Choroid plexus epithelial cell (primary cell): ENCODE measurements around the gene TMEM97.

Source experiments
- DNase-seq: peaks from one replicate; pipeline ENCODE4 v3.0.0-alpha.2; 2010; ENCODE audit warnings: low read depth
- H3K4me3 ChIP-seq: 2 replicates; pipeline ENCODE4 v1.5.1; 2011; ENCODE audit warnings: low read depth, mild to moderate bottlenecking, control low read depth, low read length, moderate library complexity
- TF ChIP-seq, protein P1 (sequence below): conservative IDR thresholded peaks from 2 replicates; pipeline ENCODE4 v1.5.1; 2011; ENCODE audit warnings: low read depth, mild to moderate bottlenecking, control low read depth, inconsistent platforms, low read length, moderate library complexity

The TMEM97 gene

DNA sequence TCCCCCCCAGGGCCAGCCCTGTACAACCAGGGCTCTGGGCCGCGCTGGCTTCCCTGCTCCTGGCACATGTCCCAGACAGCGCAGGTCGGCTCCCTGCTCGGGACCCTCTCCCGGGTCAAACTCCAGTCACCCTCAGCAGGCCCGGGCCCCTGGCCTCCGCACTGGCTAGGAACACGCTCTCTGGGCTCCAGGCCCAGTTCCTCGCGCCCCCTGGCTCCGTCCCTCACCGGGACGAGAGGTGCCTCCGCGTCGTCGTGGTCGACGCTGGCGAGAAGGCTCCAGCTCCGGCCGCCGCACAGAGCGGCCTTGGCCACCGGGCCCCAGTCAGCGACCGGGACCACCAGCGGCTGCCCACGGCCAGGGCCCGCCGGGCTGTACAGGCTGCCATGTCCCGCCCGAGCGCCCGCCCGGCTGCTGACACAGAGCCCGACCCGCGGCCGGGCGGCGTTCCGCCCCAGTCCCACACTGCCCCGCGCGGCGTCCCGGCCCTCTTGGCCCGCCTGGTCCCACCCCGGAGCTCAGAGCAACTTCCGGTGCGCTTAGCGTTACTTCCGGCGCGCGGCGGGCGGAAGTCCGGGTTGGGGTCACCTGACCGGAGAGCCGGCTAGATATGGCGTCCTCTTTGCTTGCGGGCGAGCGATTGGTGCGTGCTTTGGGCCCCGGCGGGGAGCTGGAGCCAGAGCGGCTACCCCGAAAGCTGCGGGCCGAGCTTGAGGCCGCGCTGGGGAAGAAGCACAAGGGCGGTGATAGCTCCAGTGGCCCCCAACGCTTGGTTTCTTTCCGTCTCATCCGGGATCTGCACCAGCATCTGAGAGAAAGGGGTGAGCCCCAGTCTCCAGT is 38.3 kb downstream of the TMEM97 start, which contains the start of gene POLDIP2:
POLDIP2 (minus strand) TSS at position 467 of the 840 bp plus-strand sequence; CDS start at position 388, 79 bp downstream.
- DNase-seq: peak; percentile 96
- TF ChIP-seq, protein P1, sequence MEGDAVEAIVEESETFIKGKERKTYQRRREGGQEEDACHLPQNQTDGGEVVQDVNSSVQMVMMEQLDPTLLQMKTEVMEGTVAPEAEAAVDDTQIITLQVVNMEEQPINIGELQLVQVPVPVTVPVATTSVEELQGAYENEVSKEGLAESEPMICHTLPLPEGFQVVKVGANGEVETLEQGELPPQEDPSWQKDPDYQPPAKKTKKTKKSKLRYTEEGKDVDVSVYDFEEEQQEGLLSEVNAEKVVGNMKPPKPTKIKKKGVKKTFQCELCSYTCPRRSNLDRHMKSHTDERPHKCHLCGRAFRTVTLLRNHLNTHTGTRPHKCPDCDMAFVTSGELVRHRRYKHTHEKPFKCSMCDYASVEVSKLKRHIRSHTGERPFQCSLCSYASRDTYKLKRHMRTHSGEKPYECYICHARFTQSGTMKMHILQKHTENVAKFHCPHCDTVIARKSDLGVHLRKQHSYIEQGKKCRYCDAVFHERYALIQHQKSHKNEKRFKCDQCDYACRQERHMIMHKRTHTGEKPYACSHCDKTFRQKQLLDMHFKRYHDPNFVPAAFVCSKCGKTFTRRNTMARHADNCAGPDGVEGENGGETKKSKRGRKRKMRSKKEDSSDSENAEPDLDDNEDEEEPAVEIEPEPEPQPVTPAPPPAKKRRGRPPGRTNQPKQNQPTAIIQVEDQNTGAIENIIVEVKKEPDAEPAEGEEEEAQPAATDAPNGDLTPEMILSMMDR: no peak
- peak within 1 kb of the TSS; percentile 92 for H3K4me3 ChIP-seq

DNA sequence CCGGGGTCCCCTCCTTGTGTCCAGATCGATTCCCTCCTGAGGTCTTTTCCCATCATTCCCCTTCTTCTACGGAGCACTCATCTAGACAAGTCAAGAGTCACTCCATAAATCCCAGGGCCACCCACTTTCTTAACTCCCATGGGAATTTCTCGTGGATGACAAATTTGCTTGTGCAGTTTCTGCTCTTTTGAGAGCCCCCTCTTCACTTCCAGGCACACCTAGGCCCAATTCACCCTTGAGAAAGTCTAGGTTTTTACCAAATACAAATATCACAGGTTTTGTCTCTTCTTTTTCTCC is 38.8 kb downstream of the TMEM97 start:
- H3K4me3 ChIP-seq: peak overlapping the region; percentile 92
- TF ChIP-seq, protein P1: no peak
- no peak for DNase-seq

DNA sequence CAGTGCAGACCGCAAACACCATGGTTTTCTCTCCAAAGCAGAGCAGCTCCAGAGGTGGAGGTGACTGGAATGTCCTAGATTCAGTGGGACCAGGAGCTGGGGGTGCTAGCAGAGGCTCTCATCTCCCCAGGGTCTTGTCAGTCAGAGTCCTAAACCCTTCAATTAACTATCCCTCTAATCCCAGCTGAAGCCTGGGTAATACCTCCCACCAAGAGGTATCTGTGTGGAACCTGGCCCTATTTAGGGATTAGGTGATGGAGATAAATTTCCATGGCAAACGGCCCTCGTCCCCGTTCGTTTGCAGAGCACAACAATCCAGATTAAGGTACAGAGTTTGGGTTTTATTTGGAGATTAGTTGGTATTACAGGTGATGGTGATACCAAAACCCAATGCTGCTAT is 44.2 kb downstream of the TMEM97 start:
- DNase-seq: no peak
- TF ChIP-seq, protein P1: no peak
- no peak overlapping the region for H3K4me3 ChIP-seq

DNA sequence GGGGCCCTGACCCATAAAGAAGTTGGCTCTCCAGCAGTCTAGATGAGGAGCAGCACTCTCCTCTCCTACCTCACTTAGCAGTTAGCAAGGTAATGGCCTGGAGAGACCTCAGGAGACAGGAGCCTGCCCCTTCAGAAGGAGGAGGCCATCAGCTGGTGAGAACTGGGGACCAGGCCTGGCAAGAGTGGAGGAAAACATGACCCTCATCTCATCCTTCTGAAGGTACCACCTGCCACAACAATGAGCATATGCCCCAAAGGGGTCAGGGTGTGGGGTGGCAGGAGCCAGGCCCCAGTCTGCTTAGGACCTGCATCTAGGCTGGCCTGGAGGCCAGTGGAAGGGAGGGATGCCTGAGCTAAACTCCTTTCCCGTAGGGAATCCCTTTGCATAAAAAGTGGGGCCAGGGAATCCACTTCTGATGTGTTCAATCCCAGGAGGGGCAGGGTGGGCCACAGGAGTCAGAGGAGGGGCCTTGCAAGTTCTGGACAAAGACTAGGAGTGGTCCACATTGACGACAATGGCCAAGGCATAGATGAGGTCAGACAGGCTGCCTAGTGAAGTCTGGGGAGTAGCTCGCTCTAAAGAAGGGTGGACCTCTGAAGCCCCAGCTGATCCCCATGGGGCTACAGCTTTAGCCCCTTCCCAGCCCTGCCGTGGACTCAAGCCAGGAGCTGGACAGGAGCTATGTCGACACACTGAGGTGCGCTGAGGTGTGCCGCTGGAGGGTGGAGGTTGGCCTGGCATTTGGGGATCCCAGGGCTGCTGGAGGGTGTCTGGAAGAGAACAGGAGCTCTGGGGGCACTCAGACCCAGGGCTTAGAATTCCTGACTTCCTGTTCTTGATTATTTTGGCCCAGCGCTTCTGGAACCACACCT is 45.0 kb downstream of the TMEM97 start:
- DNase-seq: no peak
- no peak overlapping the region for H3K4me3 ChIP-seq
- TF ChIP-seq, protein P1: no peak

DNA sequence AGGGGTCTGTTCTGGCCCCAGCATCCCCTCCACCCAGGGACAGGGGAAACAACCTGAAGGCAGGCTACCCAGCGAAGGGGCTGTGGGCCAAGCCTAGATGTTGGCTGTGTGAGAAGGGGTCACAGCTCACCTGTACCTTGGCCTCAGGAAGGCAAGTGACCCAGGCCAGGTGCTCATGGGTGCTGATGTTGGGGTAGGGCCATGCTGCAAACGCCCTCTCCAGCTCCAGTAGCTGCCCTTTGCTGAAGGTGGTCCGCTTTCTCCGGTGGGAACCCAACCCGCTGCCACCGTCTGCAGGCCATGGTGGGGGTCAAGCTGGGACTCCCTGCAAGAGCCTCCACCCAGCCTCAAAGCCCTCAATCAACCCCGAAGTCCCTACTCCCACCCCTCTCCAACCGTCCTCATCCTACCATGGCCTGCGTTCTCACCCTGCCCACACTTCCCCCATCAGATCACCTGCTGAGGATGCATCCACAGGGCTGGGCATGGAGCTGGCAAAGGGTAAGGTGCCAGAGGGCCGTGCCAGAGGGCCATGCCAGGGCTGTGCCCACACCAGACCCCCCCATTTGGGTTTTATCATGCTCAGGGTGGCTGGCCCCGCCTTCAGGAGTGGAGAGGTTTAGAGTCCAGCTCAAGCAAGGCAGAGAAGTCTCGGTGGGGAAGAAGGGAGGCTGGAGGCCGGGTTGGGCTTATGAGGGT is 45.8 kb downstream of the TMEM97 start, which contains the start of gene SEBOX:
SEBOX (minus strand) TSS at position 535 of the 699 bp plus-strand sequence; CDS start at position 487, 48 bp downstream.
- TF ChIP-seq, protein P1: no peak
- DNase-seq: no peak
- H3K4me3 ChIP-seq: no peak within 1 kb of the TSS

DNA sequence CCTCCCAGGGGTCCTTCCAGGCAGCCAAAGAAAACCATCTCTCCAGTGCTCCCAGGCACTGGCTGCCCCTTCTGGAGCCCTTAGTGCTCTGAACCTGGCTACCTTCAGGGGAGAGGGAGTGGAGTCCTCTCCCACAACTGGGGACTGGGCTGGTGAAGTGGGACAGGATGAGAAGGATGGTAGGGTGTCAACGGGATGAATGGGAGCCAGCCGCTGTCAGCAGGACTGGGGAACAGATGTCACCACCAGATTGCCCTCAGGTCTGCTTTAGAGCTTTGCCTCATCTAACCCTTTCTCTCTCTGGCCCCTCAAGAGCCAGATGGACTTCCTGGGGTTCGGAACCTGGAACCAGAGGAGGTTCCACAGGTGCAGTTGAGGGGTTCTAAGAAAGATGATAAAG is 46.5 kb downstream of the TMEM97 start:
- TF ChIP-seq, protein P1: no peak
- no peak overlapping the region for H3K4me3 ChIP-seq
- no peak for DNase-seq
